Skeletal muscle tissue (tissue), 4 donors: ENCODE measurements around the gene MAP4K4. TPM values are rescaled to one million over a fixed set of nuclear protein-coding genes. Genes with fewer than 3 reads are reported as not detected.
"Not testable (repeated sequence)": the region's sequence is repeated elsewhere in the genome, so short reads cannot be mapped to it uniquely, and the experiment has no call there.

Source experiments
- H3K27ac ChIP-seq: one replicate; pipeline ENCODE4 v1.7.0; 2013; ENCODE audit warnings: mild to moderate bottlenecking, low read depth, low read length, inconsistent platforms
- H3K27me3 ChIP-seq, 3 donors: one replicate each; pipeline ENCODE4 v1.7.0; 2013; ENCODE audit warnings: low read length in 3 of 3; ENCODE audit not compliant: control insufficient read depth in 3 of 3, insufficient read depth in 3 of 3
- H3K36me3 ChIP-seq, 3 donors: one replicate each; pipeline ENCODE4 v1.7.0; 2013; ENCODE audit warnings: low read length in 3 of 3; ENCODE audit not compliant: control insufficient read depth in 3 of 3, insufficient read depth in 3 of 3
- H3K4me1 ChIP-seq, 3 donors: one replicate each; pipeline ENCODE4 v1.7.0; 2013; ENCODE audit warnings: low read length in 3 of 3, mild to moderate bottlenecking in 3 of 3; ENCODE audit not compliant: control insufficient read depth in 3 of 3, insufficient read depth in 3 of 3
- H3K4me3 ChIP-seq, 3 donors: one replicate each; pipeline ENCODE4 v1.7.0; 2013; ENCODE audit warnings: low read length in 3 of 3
- H3K9ac ChIP-seq, 3 donors: one replicate each; pipeline ENCODE4 v1.7.0; 2013; ENCODE audit warnings: low read length in 3 of 3, mild to moderate bottlenecking in 3 of 3, moderate library complexity in 2 of 3, low read depth in 1 of 3
- H3K9me3 ChIP-seq, 3 donors: one replicate each; pipeline ENCODE4 v1.7.0; 2013; ENCODE audit warnings: low read length in 3 of 3; ENCODE audit not compliant: control insufficient read depth in 3 of 3
- total RNA-seq: library from RNA; depleted of rRNA; stranded (reverse); fragments of >200 nt; gene quantifications from one replicate; pipeline ENCODE4 v1.2.3, GENCODE V29; 2014
- donor health status: Osteomylitis.

The MAP4K4 gene
- total RNA-seq, 1 donor from 2014 or later = 77.2 TPM

GRCh38 chr2:101924311-101924710, 226.8 kb downstream of the MAP4K4 start:
- H3K9me3 ChIP-seq = not testable (repeated sequence)

GRCh38 chr2:101930019-101930418, 232.5 kb downstream of the MAP4K4 start:
- Histone ChIP-seq H3K4me1 (no peaks in the 10 kb centered on the region), H3K27me3 (no peaks in the 10 kb centered on the region), H3K36me3 (no peaks in the 10 kb centered on the region), H3K9me3 (peaks cover 0 to 6% (median 0%) of the 10 kb centered on the region in 3 donors), H3K4me3 (no peak overlapping the region), H3K9ac (no peak overlapping the region), H3K27ac (no peak overlapping the region)

More at GRCh38 chr2:101924311-101924710, 226.8 kb downstream of the MAP4K4 start:
- not testable (repeated sequence) for H3K36me3 ChIP-seq, H3K27ac ChIP-seq, H3K4me3 ChIP-seq, H3K27me3 ChIP-seq, H3K4me1 ChIP-seq, H3K9ac ChIP-seq

- H3K27me3 ChIP-seq = no peaks in the 10 kb centered on the region
- no peaks in the 10 kb centered on the region for H3K4me1 ChIP-seq
- no peak overlapping the region for H3K27ac ChIP-seq
- no peak overlapping the region for H3K9ac ChIP-seq
- H3K9me3 ChIP-seq = peaks cover 0 to 6% (median 0%) of the 10 kb centered on the region in 3 donors
- no peak overlapping the region for H3K4me3 ChIP-seq
- no peaks in the 10 kb centered on the region for H3K36me3 ChIP-seq
Observed at GRCh38 chr2:101930847-101931246, 233.3 kb downstream of the MAP4K4 start.

- H3K36me3 ChIP-seq = no peaks in the 10 kb centered on the region
- peaks cover 0 to 6% (median 0%) of the 10 kb centered on the region in 3 donors for H3K9me3 ChIP-seq
- no peak overlapping the region for H3K27ac ChIP-seq
- H3K4me1 ChIP-seq = no peaks in the 10 kb centered on the region
- H3K4me3 ChIP-seq = no peak overlapping the region
- no peak overlapping the region for H3K9ac ChIP-seq
- H3K27me3 ChIP-seq = no peaks in the 10 kb centered on the region
Observed at GRCh38 chr2:101931402-101931801, 233.9 kb downstream of the MAP4K4 start.

- not testable (repeated sequence) for H3K4me3 ChIP-seq, H3K9ac ChIP-seq, H3K36me3 ChIP-seq, H3K27me3 ChIP-seq, H3K9me3 ChIP-seq, H3K4me1 ChIP-seq, H3K27ac ChIP-seq
Observed at GRCh38 chr2:101935764-101936163, 238.3 kb downstream of the MAP4K4 start.

GRCh38 chr2:101942851-101943250, 245.3 kb downstream of the MAP4K4 start:
- H3K27ac ChIP-seq = no peak overlapping the region
- H3K9me3 ChIP-seq = peaks cover 0 to 2% (median 0%) of the 10 kb centered on the region in 3 donors

More at GRCh38 chr2:101942851-101943250, 245.3 kb downstream of the MAP4K4 start:
- no peak overlapping the region for H3K4me3 ChIP-seq
- H3K9ac ChIP-seq = no peak overlapping the region
- peaks cover 0 to 4% (median 0%) of the 10 kb centered on the region in 3 donors for H3K27me3 ChIP-seq
- no peaks in the 10 kb centered on the region for H3K36me3 ChIP-seq
- no peaks in the 10 kb centered on the region for H3K4me1 ChIP-seq

Other genes starting within 250 kb of the MAP4K4 start
- under 0.01 TPM for gene RFX8, start 222.6 kb upstream of the MAP4K4 start, total RNA-seq